ENCODE data around the gene PTPN20.

Gene PTPN20

GRCh38 chr10:47027108-47027783, 116.0 kb downstream of the PTPN20 start:
- H3K4me3 ChIP-seq (ENCODE audit: low read depth, low read length), result no peak overlapping the region
- CTCF ChIA-PET, result interaction anchor here (1.8 to 5.8 kb wide), 3 partner anchors 20 to 285 kb away, joined by 6 to 81 read pairs (median 49); no protein-coding TSS in a partner anchor
- POLR2A ChIA-PET, result no interaction called here
- DNase-seq (ENCODE audit: low read depth, low spot score), result no peak
- TF ChIP-seq, protein P1, sequence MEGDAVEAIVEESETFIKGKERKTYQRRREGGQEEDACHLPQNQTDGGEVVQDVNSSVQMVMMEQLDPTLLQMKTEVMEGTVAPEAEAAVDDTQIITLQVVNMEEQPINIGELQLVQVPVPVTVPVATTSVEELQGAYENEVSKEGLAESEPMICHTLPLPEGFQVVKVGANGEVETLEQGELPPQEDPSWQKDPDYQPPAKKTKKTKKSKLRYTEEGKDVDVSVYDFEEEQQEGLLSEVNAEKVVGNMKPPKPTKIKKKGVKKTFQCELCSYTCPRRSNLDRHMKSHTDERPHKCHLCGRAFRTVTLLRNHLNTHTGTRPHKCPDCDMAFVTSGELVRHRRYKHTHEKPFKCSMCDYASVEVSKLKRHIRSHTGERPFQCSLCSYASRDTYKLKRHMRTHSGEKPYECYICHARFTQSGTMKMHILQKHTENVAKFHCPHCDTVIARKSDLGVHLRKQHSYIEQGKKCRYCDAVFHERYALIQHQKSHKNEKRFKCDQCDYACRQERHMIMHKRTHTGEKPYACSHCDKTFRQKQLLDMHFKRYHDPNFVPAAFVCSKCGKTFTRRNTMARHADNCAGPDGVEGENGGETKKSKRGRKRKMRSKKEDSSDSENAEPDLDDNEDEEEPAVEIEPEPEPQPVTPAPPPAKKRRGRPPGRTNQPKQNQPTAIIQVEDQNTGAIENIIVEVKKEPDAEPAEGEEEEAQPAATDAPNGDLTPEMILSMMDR (IDR thresholded peaks at IDR 0.05; ENCODE audit: insufficient read depth, low read length, missing control alignments), result no peak

- TF ChIP-seq, protein P1 (IDR thresholded peaks at IDR 0.05; ENCODE audit: insufficient read depth, low read length, missing control alignments), result no peak
- no peak overlapping the region for H3K4me3 ChIP-seq (ENCODE audit: low read depth, low read length)
- POLR2A ChIA-PET, result no interaction called here
- CTCF ChIA-PET, result interaction anchor here (1.8 to 5.8 kb wide), 2 partner anchors 20 to 285 kb away, joined by 6 to 81 read pairs; no protein-coding TSS in a partner anchor
- no peak for DNase-seq (ENCODE audit: low read depth, low spot score)
Observed at GRCh38 chr10:47027784-47028260, 116.6 kb downstream of the PTPN20 start.

GRCh38 chr10:47028466-47028865, 117.2 kb downstream of the PTPN20 start:
- POLR2A ChIA-PET, result no interaction called here
- H3K4me3 ChIP-seq (ENCODE audit: low read depth, low read length), result no peak overlapping the region
- CTCF ChIA-PET, result interaction anchor here (1.0 to 5.8 kb wide), 4 partner anchors 11 to 284 kb away, joined by 3 to 81 read pairs (median 4); no protein-coding TSS in a partner anchor
- DNase-seq (ENCODE audit: low read depth, low spot score), result no peak
- TF ChIP-seq, protein P1 (IDR thresholded peaks at IDR 0.05; ENCODE audit: insufficient read depth, low read length, missing control alignments), result no peak

DNA sequence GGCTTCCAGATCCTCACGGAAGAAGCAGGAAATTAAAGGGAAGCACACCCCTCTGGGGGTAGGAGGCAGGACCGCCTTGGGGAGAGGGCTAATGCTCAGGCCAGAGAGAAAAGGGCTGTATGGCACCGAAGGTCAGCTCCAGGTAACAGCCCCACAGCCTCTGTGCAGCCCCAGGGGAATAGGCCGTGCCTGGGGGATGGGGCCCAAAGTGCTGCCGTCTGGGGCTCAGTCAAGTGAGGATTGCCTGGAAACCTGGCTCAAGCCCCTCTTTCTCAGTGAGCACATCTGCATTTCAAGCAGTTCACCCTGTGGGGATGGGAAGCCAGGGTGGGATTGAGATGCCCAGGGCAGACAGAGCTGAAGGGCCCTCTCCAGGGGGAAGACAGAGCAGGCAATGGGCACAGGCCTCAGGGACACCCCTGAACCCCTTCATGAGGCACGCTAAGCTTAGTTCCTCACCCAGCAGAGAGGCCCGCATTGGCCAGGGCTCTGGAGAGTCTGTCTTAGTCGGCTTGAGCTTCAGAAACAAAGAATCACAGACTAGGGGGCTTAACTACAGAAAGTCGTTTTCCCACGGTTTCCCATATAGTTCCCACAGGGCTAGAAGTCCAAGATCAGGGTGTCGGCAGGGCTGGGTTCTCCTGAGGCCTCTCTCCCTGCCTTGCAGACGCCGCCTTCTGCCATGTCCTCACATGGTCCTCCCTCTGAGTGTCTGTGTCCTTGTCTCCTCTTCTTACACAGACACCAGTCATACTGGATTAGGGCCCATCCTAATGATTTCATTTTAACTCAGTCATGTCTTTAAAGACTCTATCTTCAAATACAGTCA, 118.2 kb downstream of the PTPN20 start:
- no peak overlapping the region for H3K4me3 ChIP-seq (ENCODE audit: low read depth, low read length)
- TF ChIP-seq, protein P1 (IDR thresholded peaks at IDR 0.05; ENCODE audit: insufficient read depth, low read length, missing control alignments), result no peak
- CTCF ChIA-PET, result interaction anchor here (1.0 to 5.8 kb wide), 4 partner anchors 10 to 283 kb away, joined by 3 to 81 read pairs (median 4); no protein-coding TSS in a partner anchor
- POLR2A ChIA-PET, result no interaction called here
- DNase-seq (ENCODE audit: low read depth, low spot score), result no peak

DNA sequence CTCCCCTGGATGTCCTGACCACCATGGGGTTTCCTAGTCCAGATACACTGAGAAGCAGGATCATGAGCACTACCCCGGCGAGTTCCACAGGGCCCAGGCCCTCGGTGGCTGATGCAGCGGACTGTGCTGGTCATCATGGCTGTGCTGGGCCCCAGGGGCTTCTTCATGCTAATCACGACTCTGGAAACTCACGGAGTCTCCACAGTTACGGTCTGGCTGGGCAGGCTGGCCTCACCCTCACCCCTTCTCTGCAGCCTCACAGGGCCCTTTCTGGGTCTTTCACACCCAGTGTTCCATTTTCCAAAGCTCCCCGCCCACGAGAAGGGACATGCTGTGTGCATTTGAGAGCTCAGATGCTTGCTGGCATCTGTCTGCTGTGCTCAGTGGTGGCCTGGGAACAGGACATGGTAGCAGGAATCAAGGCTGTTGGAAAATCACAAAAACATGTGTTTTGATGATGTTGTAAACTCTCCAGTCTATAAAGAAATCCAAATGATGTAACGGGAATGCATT, 119.0 kb downstream of the PTPN20 start:
- ChIA-PET POLR2A (no interaction called here), CTCF (interaction anchor here (1.0 to 5.9 kb wide), 2 partner anchors 18 to 282 kb away, joined by 3 to 30 read pairs; no protein-coding TSS in a partner anchor)
- no peak overlapping the region for H3K4me3 ChIP-seq (ENCODE audit: low read depth, low read length)
- TF ChIP-seq, protein P1 (IDR thresholded peaks at IDR 0.05; ENCODE audit: insufficient read depth, low read length, missing control alignments), result no peak
- DNase-seq (ENCODE audit: low read depth, low spot score), result no peak

Measured in AG04449 (cell line).